OCI-LY3 (cell line): ENCODE measurements around the gene FNIP1.
"Not testable (repeated sequence)": the region's sequence is repeated elsewhere in the genome, so short reads cannot be mapped to it uniquely, and the experiment has no call there.

Experiments
- H2AFZ ChIP-seq: fragments of 200-600, 300-600 bp; shearing (Covaris generic); 2 replicates; pipeline ENCODE4 v1.6.0; 2014; ENCODE audit warnings: antibody characterized with exemption, low read depth, low read length
- H3K27ac ChIP-seq: fragments of 200-600, 300-600 bp; sonication (generic); 2 replicates; pipeline ENCODE4 v1.5.1; 2014; ENCODE audit warnings: mild to moderate bottlenecking, low read length, moderate library complexity, mixed read lengths
- H3K27me3 ChIP-seq: fragments of 200-600, 300-600 bp; sonication (generic); 2 replicates; pipeline ENCODE4 v1.6.1; 2014; ENCODE audit warnings: low read depth, low read length, mixed read lengths
- H3K36me3 ChIP-seq: fragments of 200-600, 300-600 bp; sonication (generic); replicated peaks from 2 replicates; pipeline ENCODE3; 2014; ENCODE audit warnings: low read depth, low read length, mixed read lengths
- H3K4me1 ChIP-seq: fragments of 300-600, 200-600 bp; sonication (generic); 2 replicates; pipeline ENCODE4 v1.6.1; 2014; ENCODE audit warnings: low read length, mixed read lengths
- H3K4me2 ChIP-seq: fragments of 200-600, 300-600 bp; sonication (generic); 2 replicates; pipeline ENCODE4 v1.6.1; 2014; ENCODE audit warnings: low read length, mixed read lengths
- H3K4me3 ChIP-seq: fragments of 300-600, 200-600 bp; sonication (generic); 2 replicates; pipeline ENCODE4 v1.5.1; 2014; ENCODE audit warnings: antibody characterized with exemption, mild to moderate bottlenecking, low read length, moderate library complexity
- H3K79me2 ChIP-seq: fragments of 300-600, 200-600 bp; shearing (Covaris generic); 2 replicates; pipeline ENCODE4 v1.6.1; 2014; ENCODE audit warnings: mild to moderate bottlenecking, low read length, mixed read lengths
- H3K9ac ChIP-seq: fragments of 300-600, 200-600 bp; shearing (Covaris generic); 2 replicates; pipeline ENCODE4 v1.6.0; 2014; ENCODE audit warnings: mild to moderate bottlenecking, low read length, moderate library complexity
- H3K9me3 ChIP-seq: fragments of 200-600, 300-600 bp; shearing (Covaris generic); 2 replicates; pipeline ENCODE4 v1.6.1; 2014; ENCODE audit warnings: low read length, mixed read lengths; ENCODE audit not compliant: insufficient read depth
- H4K20me1 ChIP-seq: fragments of 200-600, 300-600 bp; sonication (generic); 2 replicates; pipeline ENCODE4 v1.6.1; 2016; ENCODE audit warnings: low read length, mixed read lengths; ENCODE audit not compliant: insufficient read depth
- CTCF ChIP-seq: fragments of 200-600, 300-600 bp; sonication (generic); IDR thresholded peaks from 2 replicates; pipeline ENCODE4 v1.5.1; 2014; ENCODE audit warnings: antibody characterized with exemption, low read length, low read depth
- EZH2phosphoT487 ChIP-seq: fragments of 200-600 bp; shearing (Covaris generic); IDR thresholded peaks from 2 replicates; pipeline ENCODE4 v1.6.1; 2018; ENCODE audit warnings: antibody characterized with exemption, mixed run types, low read depth

FNIP1 gene

DNA sequence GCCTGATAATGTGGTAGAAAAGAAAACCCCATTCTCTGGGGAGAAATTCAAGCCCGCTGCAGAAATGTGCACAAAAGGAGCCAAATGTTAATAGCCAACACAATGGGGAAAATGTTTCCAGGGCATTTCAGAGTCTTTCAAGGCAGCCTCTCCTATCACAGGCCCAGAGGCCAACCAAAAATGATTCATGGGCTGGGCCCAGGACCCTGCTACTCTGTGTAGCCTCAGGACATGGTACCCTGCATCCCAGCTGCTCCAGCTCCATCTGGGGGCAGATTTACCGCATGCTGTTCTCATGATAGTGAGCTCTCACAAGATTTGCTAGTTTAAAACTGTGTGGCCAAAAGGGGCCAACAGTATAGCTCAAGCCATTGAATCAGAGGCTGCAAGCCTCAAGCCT is 202.9 kb downstream of the FNIP1 start:
- H3K9ac ChIP-seq: no peak overlapping the region
- H3K27ac ChIP-seq: no peak overlapping the region
- H3K4me2 ChIP-seq: no peak overlapping the region
- peaks cover 15% of the 10 kb centered on the region for H4K20me1 ChIP-seq
- H3K9me3 ChIP-seq: no peaks in the 10 kb centered on the region
- H3K79me2 ChIP-seq: peaks cover 22% of the 10 kb centered on the region
- no peaks in the 10 kb centered on the region for H3K36me3 ChIP-seq
- H3K4me1 ChIP-seq: no peaks in the 10 kb centered on the region
- TF ChIP-seq EZH2phosphoT487 (no peak), CTCF (no peak)
- H2AFZ ChIP-seq: no peak overlapping the region
- no peaks in the 10 kb centered on the region for H3K27me3 ChIP-seq
- H3K4me3 ChIP-seq: no peak overlapping the region

DNA sequence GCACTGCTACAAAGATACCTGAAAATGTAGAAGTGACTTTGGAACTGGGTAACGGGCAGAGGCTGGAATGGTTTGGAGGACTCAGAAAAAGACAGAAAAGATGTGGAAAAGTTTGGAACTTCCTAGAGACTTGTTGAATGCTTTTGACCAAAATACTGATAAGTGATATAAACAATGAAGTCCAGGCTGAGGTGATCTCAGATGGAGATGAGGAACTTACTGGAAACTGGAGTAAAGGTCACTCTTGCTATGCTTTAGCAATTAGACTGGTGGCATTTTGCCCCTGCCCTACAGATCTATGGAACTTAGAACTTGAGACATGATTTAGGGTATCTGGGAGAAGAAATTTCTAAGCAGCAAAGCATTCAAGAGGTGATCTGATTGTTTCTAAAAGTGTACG is 203.4 kb downstream of the FNIP1 start:
- H3K4me1 ChIP-seq, H3K27me3 ChIP-seq, H3K4me2 ChIP-seq, H3K27ac ChIP-seq, H2AFZ ChIP-seq, H3K4me3 ChIP-seq, H3K36me3 ChIP-seq, H3K9me3 ChIP-seq, H3K9ac ChIP-seq: not testable (repeated sequence)
- H3K79me2 ChIP-seq: peaks cover 19% of the 10 kb centered on the region
- H4K20me1 ChIP-seq: peaks cover 11% of the 10 kb centered on the region
